Measurements from ENCODE around the gene DCAF10.
"Not testable (repeated sequence)": the region's sequence is repeated elsewhere in the genome, so short reads cannot be mapped to it uniquely, and the experiment has no call there.

Gene DCAF10

DNA sequence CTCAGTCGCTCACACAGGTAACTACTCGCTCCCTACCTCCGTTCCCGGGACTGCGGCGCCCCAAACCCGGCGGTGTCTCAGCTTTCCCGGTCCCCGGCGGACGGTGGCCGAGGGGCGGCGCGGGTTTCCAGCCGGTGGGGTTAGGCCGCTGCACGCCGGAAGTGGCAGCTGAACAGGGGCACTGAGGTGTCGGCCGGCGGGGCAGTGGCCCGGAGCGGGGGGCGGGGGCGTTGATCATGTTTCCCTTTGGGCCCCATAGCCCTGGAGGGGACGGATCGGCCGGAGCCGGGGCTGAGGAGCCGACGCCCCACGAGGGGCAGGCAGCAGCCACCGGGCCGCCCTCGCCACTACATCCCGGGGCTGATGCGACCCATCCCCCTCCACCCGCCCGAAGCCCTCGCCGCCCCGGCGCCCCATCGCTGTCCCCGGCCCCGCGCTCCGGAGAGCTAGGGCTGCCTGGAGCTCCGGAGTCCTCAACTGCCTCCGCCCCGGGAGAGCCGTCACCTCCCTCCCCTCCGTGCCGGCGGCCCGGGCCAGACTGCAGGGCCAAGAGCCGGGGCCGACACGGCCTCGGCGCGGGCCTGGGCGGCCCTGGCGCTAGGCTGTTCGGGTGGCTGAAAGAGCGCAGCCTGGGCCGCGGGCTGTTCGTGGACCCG, at the start of gene DCAF10:
TSS of gene DCAF10 (plus strand) at position 167 of the 656 bp plus-strand sequence. CDS start at position 237, 70 bp downstream.
- TF ChIP-seq CTCF (IDR thresholded peaks at IDR 0.05; ENCODE audit: unreplicated experiment in 3 of 3), result no peak
- Mint-ChIP-seq H3K9me3 (no peaks in the 10 kb centered on the region), H3K4me1 (peaks cover 17% of the 10 kb centered on the region), H3K36me3 (ENCODE audit: low read depth) (peaks cover 4% of the 10 kb centered on the region), H3K27ac (peak within 1 kb of the TSS; percentile 82 to 97 (median 96)), H3K27me3 (ENCODE audit: low read depth) (peaks cover 8% of the 10 kb centered on the region), H3K4me3 (peak within 1 kb of the TSS; percentile 94 to 98 (median 98))

DNA sequence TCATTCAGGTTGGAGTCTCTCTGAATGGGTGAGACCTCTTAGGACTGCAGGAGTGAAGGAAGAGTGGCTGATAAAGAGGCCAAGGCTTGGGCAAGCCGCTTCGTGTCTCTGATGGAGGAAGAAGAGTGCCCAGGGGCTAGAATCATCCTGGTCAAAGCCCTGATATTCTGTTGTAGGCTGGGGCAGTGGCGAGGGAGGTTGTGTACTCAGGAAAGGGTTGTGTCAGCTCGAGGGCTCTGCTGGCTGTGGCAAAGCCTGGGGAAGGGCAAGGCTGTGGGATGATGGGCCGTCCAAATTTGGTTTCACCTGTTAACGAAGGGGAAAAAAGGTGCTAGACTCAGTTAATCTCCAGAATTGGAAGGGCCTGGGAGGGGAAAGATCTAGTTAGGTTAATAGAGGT, 49.4 kb upstream of the DCAF10 start:
- H3K4me3 Mint-ChIP-seq, result peak overlapping the region; percentile 53 to 72 (median 68)
- no peaks in the 10 kb centered on the region for H3K27me3 Mint-ChIP-seq (ENCODE audit: low read depth)
- no peaks in the 10 kb centered on the region for H3K9me3 Mint-ChIP-seq
- peak overlapping the region in 1 of 3 experiments; percentile 28 for H3K27ac Mint-ChIP-seq
- no peaks in the 10 kb centered on the region for H3K36me3 Mint-ChIP-seq (ENCODE audit: low read depth)
- TF ChIP-seq CTCF (IDR thresholded peaks at IDR 0.05; ENCODE audit: unreplicated experiment in 3 of 3), result no peak
- peaks cover 9% of the 10 kb centered on the region for H3K4me1 Mint-ChIP-seq

- not testable (repeated sequence) for H3K4me3 Mint-ChIP-seq, H3K9me3 Mint-ChIP-seq
These were observed 48.9 kb upstream of the DCAF10 start for GRCh38 chr9:37751704-37752103.

GRCh38 chr9:37752112-37752511, 48.5 kb upstream of the DCAF10 start:
- not testable (repeated sequence) for H3K4me1 Mint-ChIP-seq, H3K27ac Mint-ChIP-seq

More at GRCh38 chr9:37751704-37752103, 48.9 kb upstream of the DCAF10 start:
- not testable (repeated sequence) for H3K27ac Mint-ChIP-seq; H3K27me3 Mint-ChIP-seq (ENCODE audit: low read depth); H3K4me1 Mint-ChIP-seq; H3K36me3 Mint-ChIP-seq (ENCODE audit: low read depth)

DNA sequence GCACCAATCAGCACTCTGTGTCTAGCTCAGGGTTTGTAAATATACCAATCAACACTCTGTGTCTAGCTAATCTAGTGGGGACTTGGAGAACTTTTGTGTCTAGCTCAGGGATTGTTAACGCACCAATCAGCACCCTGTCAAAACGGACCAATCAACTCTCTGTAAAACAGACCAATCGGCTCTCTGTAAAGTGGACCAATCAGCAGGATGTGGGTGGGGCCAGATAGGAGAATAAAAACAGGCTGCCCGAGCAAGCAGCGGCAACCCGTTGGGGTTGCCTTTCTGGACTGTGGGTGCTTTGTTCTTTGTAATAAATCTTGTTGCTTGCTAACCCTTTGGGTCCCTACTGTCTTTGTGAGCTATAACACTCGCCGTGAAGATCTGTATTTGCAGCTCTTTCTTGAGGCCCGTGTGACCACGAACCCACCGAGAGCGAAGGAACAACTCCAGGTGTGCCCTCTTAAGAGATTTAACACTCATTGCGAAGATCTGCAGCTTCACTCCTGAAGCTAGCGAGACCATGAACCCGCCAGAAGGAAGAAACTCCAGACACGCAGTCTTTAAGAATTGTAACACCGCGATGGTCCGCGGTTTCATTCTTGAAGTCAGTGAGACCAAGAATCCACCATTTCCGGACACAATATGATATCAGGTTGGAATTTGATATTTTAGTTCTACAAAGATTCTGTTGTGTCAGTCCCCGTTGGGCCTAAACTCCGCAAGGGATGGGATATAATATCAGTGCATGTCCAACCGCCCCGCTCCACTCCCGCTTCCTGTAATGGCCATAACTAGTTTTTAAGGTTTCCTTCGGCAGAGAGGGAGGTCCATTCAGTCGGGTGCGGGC, 47.7 kb upstream of the DCAF10 start:
- Mint-ChIP-seq H3K4me1 (peaks cover 9% of the 10 kb centered on the region), H3K9me3 (no peaks in the 10 kb centered on the region), H3K4me3 (peak overlapping the region; percentile 95 to 97 (median 96)), H3K27ac (peak overlapping the region; percentile 58 to 91 (median 70)), H3K36me3 (ENCODE audit: low read depth) (no peaks in the 10 kb centered on the region), H3K27me3 (ENCODE audit: low read depth) (no peaks in the 10 kb centered on the region)
- no peak for TF ChIP-seq CTCF (IDR thresholded peaks at IDR 0.05; ENCODE audit: unreplicated experiment in 3 of 3)

More at GRCh38 chr9:37752112-37752511, 48.5 kb upstream of the DCAF10 start:
- H3K9me3 Mint-ChIP-seq; H3K27me3 Mint-ChIP-seq (ENCODE audit: low read depth); H3K36me3 Mint-ChIP-seq (ENCODE audit: low read depth): not testable (repeated sequence)
- peak overlapping the region in 2 of 3 experiments; percentile 95 to 96 for H3K4me3 Mint-ChIP-seq

DNA sequence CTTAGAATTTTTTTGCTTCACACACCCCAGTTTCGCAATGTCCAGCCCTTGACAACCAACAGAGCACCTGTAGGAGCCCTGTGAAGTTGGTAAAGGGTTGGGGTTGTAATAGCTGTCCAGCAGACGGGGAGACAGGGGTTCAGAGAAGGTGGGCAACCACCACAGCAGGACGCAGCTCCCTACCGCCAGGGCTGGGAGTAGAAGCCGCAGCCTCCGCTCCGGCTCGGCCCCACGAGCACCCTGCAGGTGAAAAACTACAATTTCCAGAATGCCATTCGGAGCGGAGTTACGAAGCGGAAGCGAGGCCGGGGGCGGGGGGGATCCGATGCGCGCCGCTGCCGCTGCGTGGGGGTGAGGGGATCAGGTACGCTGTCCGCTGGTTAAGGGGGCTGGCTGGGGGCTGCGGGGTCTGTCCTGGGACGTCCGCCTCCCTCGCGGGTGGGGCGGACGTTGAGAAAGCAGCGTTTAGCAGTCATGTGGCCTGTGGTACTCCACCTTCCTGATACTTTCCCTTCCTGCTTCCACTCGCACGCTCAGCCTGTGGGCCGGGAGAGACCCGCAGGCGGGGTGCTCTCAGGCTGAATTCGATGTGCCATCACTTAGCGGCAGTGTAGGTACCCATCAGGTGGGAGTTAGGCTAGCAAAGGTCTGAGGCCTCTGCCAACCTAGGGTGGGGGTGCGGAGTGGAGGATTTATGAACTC, 47.0 kb upstream of the DCAF10 start, which contains the start of gene TRMT10B:
TSS of gene TRMT10B (plus strand) at position 317 of the 702 bp plus-strand sequence. CDS start 8,127 bp downstream, outside the sequence.
- H3K4me3 Mint-ChIP-seq, result peak within 1 kb of the TSS; percentile 95 to 97 (median 96)
- no peak for TF ChIP-seq CTCF (IDR thresholded peaks at IDR 0.05; ENCODE audit: unreplicated experiment in 3 of 3)
- H3K4me1 Mint-ChIP-seq, result peaks cover 9% of the 10 kb centered on the region
- H3K27me3 Mint-ChIP-seq (ENCODE audit: low read depth), result no peaks in the 10 kb centered on the region
- H3K9me3 Mint-ChIP-seq, result no peaks in the 10 kb centered on the region
- peak within 1 kb of the TSS; percentile 58 to 91 (median 70) for H3K27ac Mint-ChIP-seq
- no peaks in the 10 kb centered on the region for H3K36me3 Mint-ChIP-seq (ENCODE audit: low read depth)
